ACHN (cell line): ENCODE results near the gene GFOD1.
"Not testable (repeated sequence)": the region's sequence is repeated elsewhere in the genome, so short reads cannot be mapped to it uniquely, and the experiment has no call there.

ENCODE experiments used
- DNase-seq: peaks from one replicate; pipeline ENCODE4 v3.0.0-alpha.2; 2015
- in situ Hi-C: cut with HindIII; loops from 2 replicates; pipeline ENCODE4 v1.10.0; 2017; ENCODE audit warnings: low sequenced_read_pairs, low pct_ligation_motif_present, low pct_unique_long_range_greater_than_20kb

The GFOD1 gene

GRCh38 chr6:13453153-13453552, 34.2 kb downstream of the GFOD1 start:
- DNase-seq: no peak
- in situ Hi-C loops: no loop called here

- in situ Hi-C loops: no loop called here
- DNase-seq: no peak
Measured at GRCh38 chr6:13452346-13453117, 34.9 kb downstream of the GFOD1 start.

GRCh38 chr6:13451181-13451895, 36.1 kb downstream of the GFOD1 start:
- DNase-seq: no peak
- in situ Hi-C loops: no loop called here

- DNase-seq: no peak
- in situ Hi-C loops: no loop called here
Measured at GRCh38 chr6:13450628-13451027, 36.8 kb downstream of the GFOD1 start.

- in situ Hi-C loops: no loop called here
- no peak for DNase-seq
Measured at GRCh38 chr6:13447949-13448724, 39.3 kb downstream of the GFOD1 start.

- DNase-seq: no peak
- in situ Hi-C loops: no loop called here
Measured at GRCh38 chr6:13446381-13446780, 41.0 kb downstream of the GFOD1 start.

GRCh38 chr6:13445744-13446115, 41.7 kb downstream of the GFOD1 start:
- no peak for DNase-seq
- in situ Hi-C loops: no loop called here

GRCh38 chr6:13445005-13445743, 42.2 kb downstream of the GFOD1 start:
- DNase-seq: no peak
- in situ Hi-C loops: no loop called here

- DNase-seq: no peak
- in situ Hi-C loops: no loop called here
Measured at GRCh38 chr6:13444604-13445003, 42.8 kb downstream of the GFOD1 start.

- in situ Hi-C loops, DNase-seq: not testable (repeated sequence)
Measured at GRCh38 chr6:13443978-13444377, 43.4 kb downstream of the GFOD1 start.

- in situ Hi-C loops: no loop called here
- no peak for DNase-seq
Measured at GRCh38 chr6:13441778-13442177, 45.6 kb downstream of the GFOD1 start.

- in situ Hi-C loops: no loop called here
- DNase-seq: no peak
Measured at GRCh38 chr6:13439644-13440043, 47.8 kb downstream of the GFOD1 start.

GRCh38 chr6:13438126-13438525, 49.3 kb downstream of the GFOD1 start:
- in situ Hi-C loops: no loop called here
- no peak for DNase-seq

- DNase-seq: no peak
- in situ Hi-C loops: no loop called here
Measured at GRCh38 chr6:13437218-13437996, 50.0 kb downstream of the GFOD1 start.

GRCh38 chr6:13436399-13437217, 50.8 kb downstream of the GFOD1 start:
- DNase-seq: no peak
- in situ Hi-C loops: no loop called here

- in situ Hi-C loops: no loop called here
- DNase-seq: no peak
Measured at GRCh38 chr6:13435477-13436246, 51.7 kb downstream of the GFOD1 start.

- DNase-seq: no peak
- in situ Hi-C loops: no loop called here
Measured at GRCh38 chr6:13434777-13435176, 52.6 kb downstream of the GFOD1 start.
